Lower leg skin (tissue), 4 donors: ENCODE measurements around the gene AMBRA1. TPM values are rescaled to one million over a fixed set of nuclear protein-coding genes. Genes with fewer than 3 reads are reported as not detected.

Source experiments
- DNase-seq, 2 donors: peaks; one replicate each; pipeline ENCODE4 v3.0.0-alpha.2; 2019; ENCODE audit warnings: low spot score in 2 of 2
- H3K4me3 ChIP-seq: fragments of 200-600 bp; sonication (generic); 2 replicates; pipeline ENCODE4 v1.5.1; 2017; ENCODE audit warnings: mild to moderate bottlenecking, low read depth; ENCODE audit not compliant: poor library complexity, severe bottlenecking
- CTCF ChIP-seq, 3 donors: fragments of 450-650 bp; IDR thresholded peaks; one replicate each; pipeline ENCODE4 v1.5.1; 2016; ENCODE audit warnings: antibody characterized with exemption in 3 of 3, mild to moderate bottlenecking in 3 of 3, moderate library complexity in 2 of 3
- POLR2A ChIP-seq, 2 donors: fragments of 450-650 bp; IDR thresholded peaks; one replicate each; pipeline ENCODE4 v1.6.1; 2016 to 2017; ENCODE audit warnings: antibody characterized with exemption in 2 of 2, mild to moderate bottlenecking in 1 of 2, moderate library complexity in 1 of 2
- WGBS, 2 donors: methylation state at CpG; one replicate each; pipeline ENCODE4 v1.1.5; 2018; 5-methylcytosine and 5-hydroxymethylcytosine counted together
- intact Hi-C: fragments of 100-400 bp; cut with DNase I; formaldehyde crosslinking; loops from one replicate; pipeline ENCODE4 v1.15.0; 2023; ENCODE audit warnings: low total_unique reads
- total RNA-seq, 4 donors: library from RNA; depleted of rRNA; stranded (reverse); fragments of >200 nt; gene quantifications; one replicate each; pipeline ENCODE4 v1.1.0, GENCODE V29; 2016

AMBRA1 gene
- total RNA-seq, 4 donors from 2014 or later: 31.5 to 67.5 (median 36.2) TPM

DNA sequence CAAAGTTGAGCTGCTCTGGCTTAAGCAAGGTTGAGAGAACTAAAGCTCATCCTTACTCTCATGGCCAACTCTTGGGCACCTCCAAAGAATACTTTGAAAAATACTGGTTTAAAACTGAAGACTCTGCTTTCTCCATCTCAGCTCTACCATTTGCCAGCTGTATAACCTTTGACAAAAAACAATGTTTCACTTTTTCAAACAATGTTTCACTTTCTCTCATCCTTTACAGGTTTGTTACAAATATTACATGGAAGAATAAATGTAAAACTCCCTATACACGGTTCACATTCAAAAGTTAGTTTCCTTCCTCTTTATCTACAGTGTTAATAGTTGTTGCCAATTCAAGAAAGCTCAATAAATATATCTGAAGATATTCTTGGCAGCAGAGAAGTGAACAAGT lies 19.2 kb downstream of the AMBRA1 start:
- TF ChIP-seq POLR2A (IDR thresholded peaks at IDR 0.05) (no peak), CTCF (IDR thresholded peaks at IDR 0.05) (no peak)
- no peak for DNase-seq
- 23 to 33% methylated on average over 1 of the region's 1 CpG for WGBS, 2 donors
- H3K4me3 ChIP-seq: no peak overlapping the region
- intact Hi-C loops: no loop called here

DNA sequence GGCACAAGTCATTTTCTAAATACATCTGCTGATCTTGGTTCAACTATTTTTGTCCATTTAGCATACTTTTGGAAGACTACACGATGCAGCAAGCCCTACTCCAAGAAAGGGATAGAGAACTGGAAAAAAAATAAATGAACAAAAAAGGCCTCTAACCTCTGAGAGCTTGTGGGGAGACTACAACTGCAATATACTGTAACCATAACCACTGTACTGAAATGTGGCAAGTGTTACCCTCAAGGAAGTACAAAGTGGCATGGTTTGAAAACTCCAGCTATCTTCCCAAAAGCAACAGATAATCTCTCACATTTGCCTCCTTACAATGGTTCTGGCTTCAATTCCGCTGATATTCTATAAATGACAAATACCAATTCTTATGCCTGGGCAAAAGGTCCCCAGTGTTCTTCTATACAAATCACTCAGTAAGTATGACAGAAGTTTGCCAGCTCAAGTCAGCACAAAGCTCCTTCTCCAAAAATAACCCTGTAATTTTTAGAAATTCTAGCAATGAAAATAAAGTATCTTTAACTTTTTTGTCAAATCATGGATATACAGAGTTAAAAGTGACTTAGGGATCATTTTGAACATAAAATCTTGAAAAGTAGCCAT lies 22.9 kb downstream of the AMBRA1 start:
- DNase-seq: no peak
- no peak overlapping the region for H3K4me3 ChIP-seq
- WGBS, 2 donors: 34 to 36% methylated on average over 2 of the region's 2 CpGs
- TF ChIP-seq POLR2A (IDR thresholded peaks at IDR 0.05): no peak
- TF ChIP-seq CTCF (IDR thresholded peaks at IDR 0.05): no peak
- intact Hi-C loops: no loop called here

- 62 to 69% methylated on average over 7 of the region's 7 CpGs for WGBS, 2 donors
- H3K4me3 ChIP-seq: no peak overlapping the region
- TF ChIP-seq POLR2A (IDR thresholded peaks at IDR 0.05): no peak
- no peak for TF ChIP-seq CTCF (IDR thresholded peaks at IDR 0.05)
- no peak for DNase-seq
- intact Hi-C loops: loop anchor here (10.0 kb wide), 1 partner anchor 49 kb away; the partner anchor contains the start of genes ATG13 and HARBI1
Measured at GRCh38 chr11:46565232-46565840, 28.5 kb downstream of the AMBRA1 start.

DNA sequence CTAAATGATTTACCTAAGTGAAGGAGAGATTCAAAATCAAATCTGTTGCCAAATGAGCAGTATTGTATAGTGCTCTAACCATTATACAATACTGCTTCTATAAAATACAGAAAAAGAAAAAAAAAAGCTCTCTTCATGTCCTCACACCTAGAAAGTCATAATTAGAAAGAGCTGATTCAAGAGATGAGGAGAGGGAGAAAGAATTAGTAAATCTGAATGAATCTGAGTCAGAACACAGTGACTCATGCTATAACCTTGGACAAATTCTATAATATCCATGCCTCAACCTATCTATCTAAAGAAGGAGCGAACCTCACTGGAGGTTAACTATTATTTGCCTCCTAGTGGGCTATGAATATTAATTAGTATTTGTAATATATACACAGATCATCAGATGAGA lies 29.4 kb downstream of the AMBRA1 start:
- intact Hi-C loops: loop anchor here (10.0 kb wide), 1 partner anchor 50 kb away; the partner anchor contains the start of genes ATG13 and HARBI1
- no peak for DNase-seq
- 67 to 83% methylated on average over 1 of the region's 1 CpG for WGBS, 2 donors
- TF ChIP-seq CTCF (IDR thresholded peaks at IDR 0.05) (no peak), POLR2A (IDR thresholded peaks at IDR 0.05) (no peak)
- no peak overlapping the region for H3K4me3 ChIP-seq

GRCh38 chr11:46562527-46562926 lies 31.3 kb downstream of the AMBRA1 start:
- TF ChIP-seq CTCF (IDR thresholded peaks at IDR 0.05) (no peak), POLR2A (IDR thresholded peaks at IDR 0.05) (no peak)
- H3K4me3 ChIP-seq: no peak overlapping the region
- WGBS, 2 donors: 96% methylated on average over 5 of the region's 5 CpGs
- intact Hi-C loops: loop anchor here (10.0 kb wide), 1 partner anchor 52 kb away; the partner anchor contains the start of genes ATG13 and HARBI1
- no peak for DNase-seq
